Thyroid gland (tissue), 4 donors: Measurements from ENCODE around the gene VWC2. TPM values are rescaled to one million over a fixed set of nuclear protein-coding genes. Genes with fewer than 3 reads are reported as not detected.

Source experiments
- DNase-seq, 2 donors: peaks; one replicate each; pipeline ENCODE4 v3.0.0-alpha.2; 2019
- H3K27ac ChIP-seq, 3 donors: fragments of 200-600 bp; sonication (generic); 1 replicate in 2 of 3; 2 replicates in 1 of 3; pipeline ENCODE4 v1.5.1; 2016 to 2019; ENCODE audit warnings: mild to moderate bottlenecking in 1 of 3, moderate library complexity in 1 of 3
- H3K27me3 ChIP-seq: fragments of 200-600 bp; sonication (generic); one replicate; pipeline ENCODE4 v1.5.1; 2019
- H3K36me3 ChIP-seq, 2 donors: fragments of 200-600 bp; sonication (generic); one replicate each; pipeline ENCODE4 v1.5.1; 2016 to 2019
- H3K4me1 ChIP-seq, 2 donors: fragments of 200-600 bp; sonication (generic); one replicate each; pipeline ENCODE4 v1.5.1; 2017 to 2019
- H3K4me3 ChIP-seq, 3 donors: fragments of 200-600 bp; sonication (generic); replicated peaks in 1 of 3; 1 replicate in 2 of 3; 2 replicates in 1 of 3; pipeline ENCODE4 v1.5.1; 2016; ENCODE audit warnings: mild to moderate bottlenecking in 1 of 3
- H3K9me3 ChIP-seq: fragments of 200-600 bp; sonication (generic); one replicate; pipeline ENCODE4 v1.5.1; 2017
- CTCF ChIP-seq, 6 experiments: fragments of 200-600 bp in 3 of 6; fragments of 450-650 bp in 3 of 6; sonication (generic) in 3 of 6; IDR thresholded peaks; one replicate each; pipeline ENCODE4 v1.5.1; 2016 to 2019; ENCODE audit warnings: antibody characterized with exemption in 6 of 6, mild to moderate bottlenecking in 2 of 6, inconsistent platforms in 1 of 6, moderate library complexity in 1 of 6
- POLR2A ChIP-seq, 2 donors: fragments of 450-650 bp; IDR thresholded peaks; one replicate each; pipeline ENCODE4 v1.6.1; 2017; ENCODE audit warnings: antibody characterized with exemption in 2 of 2, mild to moderate bottlenecking in 2 of 2, moderate library complexity in 1 of 2
- WGBS, 2 donors: methylation state at CpG; one replicate each; pipeline ENCODE4 v1.1.5; 2017; 5-methylcytosine and 5-hydroxymethylcytosine counted together
- intact Hi-C: fragments of 100-400 bp; cut with DNase I; formaldehyde crosslinking; loops from one replicate; pipeline ENCODE4 v1.15.1; 2023
- total RNA-seq, 4 donors: library from RNA; depleted of rRNA; stranded (reverse); fragments of >200 nt; gene quantifications; one replicate each; pipeline ENCODE4 v1.2.3, GENCODE V29; 2016

The VWC2 gene
- total RNA-seq, 4 donors from 2014 or later = 0.25 to 0.63 TPM; not detected in 2

GRCh38 chr7:49790209-49790608 is 16.8 kb downstream of the VWC2 start:
- DNase-seq = no peak
- TF ChIP-seq POLR2A (IDR thresholded peaks at IDR 0.05) (no peak), CTCF (IDR thresholded peaks at IDR 0.05) (no peak)
- Histone ChIP-seq H3K4me1 (peaks cover 1 to 2% of the 10 kb centered on the region in 2 donors), H3K36me3 (no peaks in the 10 kb centered on the region), H3K9me3 (no peaks in the 10 kb centered on the region), H3K27me3 (no peaks in the 10 kb centered on the region), H3K27ac (no peak overlapping the region), H3K4me3 (no peak overlapping the region)
- 80% methylated on average over 2 of the region's 2 CpGs for WGBS, 2 donors
- intact Hi-C loops = no loop called here

DNA sequence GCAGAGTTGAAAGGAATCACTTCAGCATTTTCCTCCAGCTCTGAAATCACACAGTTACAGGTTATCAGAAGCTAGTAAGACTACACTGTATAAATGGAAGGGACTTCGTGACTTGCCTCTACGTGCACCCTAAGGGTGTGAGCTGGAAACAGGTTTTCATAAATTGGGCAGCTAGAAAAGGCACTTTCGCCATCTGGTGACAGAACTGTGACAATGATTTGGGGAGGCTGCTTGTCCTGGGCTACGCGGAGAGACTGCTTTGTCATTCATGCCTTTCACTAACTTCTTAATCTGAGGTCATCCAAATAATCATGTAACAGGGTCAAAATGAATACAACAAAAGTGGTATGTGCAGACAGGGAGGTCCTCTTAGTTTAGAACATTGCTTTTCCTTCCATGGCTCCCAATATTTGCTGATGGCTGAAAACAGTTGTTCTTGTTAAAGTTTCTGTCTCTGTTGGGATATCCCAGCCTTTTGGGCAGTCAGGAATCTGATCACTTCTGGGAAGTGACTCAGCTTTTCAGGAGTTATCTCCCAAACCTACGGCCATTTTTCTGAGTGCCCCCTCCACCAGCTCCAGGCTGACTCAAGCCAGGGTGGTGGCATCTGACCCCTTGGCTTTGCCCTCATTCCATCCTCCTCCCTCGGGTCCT is 17.8 kb downstream of the VWC2 start:
- H3K4me1 ChIP-seq = peaks cover 6 to 8% of the 10 kb centered on the region in 2 donors
- DNase-seq = peak; percentile 35 to 39
- WGBS, 2 donors = 34 to 40% methylated on average over 7 of the region's 7 CpGs
- no peak overlapping the region for H3K4me3 ChIP-seq
- TF ChIP-seq CTCF (IDR thresholded peaks at IDR 0.05) (peak in 4 of 6 experiments; percentile 5 to 63 (median 50)), POLR2A (IDR thresholded peaks at IDR 0.05) (no peak)
- H3K27ac ChIP-seq = no peak overlapping the region
- H3K9me3 ChIP-seq = no peaks in the 10 kb centered on the region
- H3K27me3 ChIP-seq = no peaks in the 10 kb centered on the region
- H3K36me3 ChIP-seq = no peaks in the 10 kb centered on the region
- intact Hi-C loops = no loop called here

- TF ChIP-seq CTCF (IDR thresholded peaks at IDR 0.05) = no peak
- no peak for TF ChIP-seq POLR2A (IDR thresholded peaks at IDR 0.05)
- 76 to 79% methylated on average over 5 of the region's 6 CpGs for WGBS, 2 donors
- no peaks in the 10 kb centered on the region for H3K27me3 ChIP-seq
- H3K4me1 ChIP-seq = peaks cover 30 to 46% of the 10 kb centered on the region in 2 donors
- intact Hi-C loops = no loop called here
- no peaks in the 10 kb centered on the region for H3K9me3 ChIP-seq
- H3K36me3 ChIP-seq = no peaks in the 10 kb centered on the region
- H3K27ac ChIP-seq = no peak overlapping the region
- DNase-seq = peak in 1 of 2 donors; percentile 15
- H3K4me3 ChIP-seq = no peak overlapping the region
These were observed 24.7 kb downstream of the VWC2 start for GRCh38 chr7:49797987-49798660.

DNA sequence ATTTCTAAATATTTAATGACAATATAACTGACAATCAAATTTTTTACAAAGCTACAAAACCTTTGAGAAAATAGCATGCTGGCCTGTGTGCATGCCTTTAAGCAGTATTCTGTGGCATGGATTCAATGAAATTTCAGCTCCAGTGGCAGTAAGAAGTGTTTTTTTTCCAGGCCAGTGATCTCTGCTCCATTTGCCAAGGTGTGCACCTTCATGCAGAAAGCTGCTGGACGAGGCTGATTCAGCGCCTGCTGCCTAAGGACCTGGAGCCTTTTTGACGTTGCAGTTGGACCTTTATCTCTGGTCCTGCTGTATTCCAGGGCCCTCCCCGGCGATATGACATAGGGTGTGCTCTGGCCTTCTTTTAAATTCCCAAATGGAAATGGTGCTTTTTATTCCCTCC is 26.6 kb downstream of the VWC2 start:
- no peak overlapping the region for H3K4me3 ChIP-seq
- TF ChIP-seq POLR2A (IDR thresholded peaks at IDR 0.05) (no peak), CTCF (IDR thresholded peaks at IDR 0.05) (no peak)
- no peaks in the 10 kb centered on the region for H3K36me3 ChIP-seq
- peaks cover 30 to 46% of the 10 kb centered on the region in 2 donors for H3K4me1 ChIP-seq
- intact Hi-C loops = no loop called here
- peak; percentile 82 to 86 for DNase-seq
- H3K9me3 ChIP-seq = no peaks in the 10 kb centered on the region
- H3K27me3 ChIP-seq = no peaks in the 10 kb centered on the region
- peak overlapping the region in 1 of 3 donors; percentile 31 for H3K27ac ChIP-seq
- 44 to 56% methylated on average over 5 of the region's 5 CpGs for whole genome bisulfite sequencing, 2 donors

DNA sequence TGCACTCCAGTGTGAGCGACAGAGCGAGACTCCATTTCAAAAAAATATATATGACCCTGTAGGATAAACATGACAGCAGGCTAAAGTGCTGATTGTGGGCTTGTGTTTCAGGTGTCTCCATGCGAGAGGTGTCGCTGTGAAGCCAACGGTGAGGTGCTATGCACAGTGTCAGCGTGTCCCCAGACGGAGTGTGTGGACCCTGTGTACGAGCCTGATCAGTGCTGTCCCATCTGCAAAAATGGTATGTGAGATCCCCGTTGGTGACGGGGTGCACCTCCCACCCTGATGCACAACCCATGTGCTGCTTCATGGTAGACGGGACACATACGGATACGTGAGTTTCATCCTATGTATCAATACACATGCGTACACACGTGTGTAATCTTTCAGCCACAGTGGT is 29.2 kb downstream of the VWC2 start:
- Histone ChIP-seq H3K27me3 (no peaks in the 10 kb centered on the region), H3K4me3 (no peak overlapping the region), H3K4me1 (peaks cover 24 to 38% of the 10 kb centered on the region in 2 donors), H3K9me3 (no peaks in the 10 kb centered on the region), H3K27ac (no peak overlapping the region), H3K36me3 (no peaks in the 10 kb centered on the region)
- WGBS, 2 donors = 92 to 95% methylated on average over 15 of the region's 15 CpGs
- TF ChIP-seq CTCF (IDR thresholded peaks at IDR 0.05) (no peak), POLR2A (IDR thresholded peaks at IDR 0.05) (no peak)
- intact Hi-C loops = no loop called here
- no peak for DNase-seq
